Liver (tissue), 9 donors: Measurements from ENCODE around the gene CACNA1E. TPM values are rescaled to one million over a fixed set of nuclear protein-coding genes. Genes with fewer than 3 reads are reported as not detected.

Source experiments
- DNase-seq: peaks from one replicate; pipeline ENCODE4 v3.0.0-alpha.2; 2017; ENCODE audit warnings: low spot score
- H3K27ac ChIP-seq, 2 donors: one replicate each; pipeline ENCODE4 v1.7.0; 2013; ENCODE audit warnings: inconsistent platforms in 2 of 2, low read length in 2 of 2, control low read depth in 1 of 2, low read depth in 1 of 2, mild to moderate bottlenecking in 1 of 2
- H3K27me3 ChIP-seq, 4 donors: one replicate each; pipeline versions ENCODE4 v1.6.1 to v1.7.0; 2013; ENCODE audit warnings: low read length in 3 of 4, inconsistent platforms in 1 of 4, mild to moderate bottlenecking in 1 of 4, moderate library complexity in 1 of 4; ENCODE audit not compliant: control insufficient read depth in 4 of 4, insufficient read depth in 4 of 4
- H3K36me3 ChIP-seq, 4 donors: one replicate each; pipeline versions ENCODE4 v1.6.1 to v1.7.0; 2013; ENCODE audit warnings: low read length in 3 of 4, mild to moderate bottlenecking in 3 of 4, low read depth in 1 of 4, moderate library complexity in 1 of 4; ENCODE audit not compliant: control insufficient read depth in 4 of 4, insufficient read depth in 3 of 4
- H3K4me1 ChIP-seq, 4 donors: one replicate each; pipeline versions ENCODE4 v1.6.1 to v1.7.0; 2013; ENCODE audit warnings: low read length in 3 of 4, mild to moderate bottlenecking in 3 of 4, moderate library complexity in 1 of 4; ENCODE audit not compliant: control insufficient read depth in 4 of 4, insufficient read depth in 4 of 4
- H3K4me3 ChIP-seq, 3 donors: one replicate each; pipeline versions ENCODE4 v1.6.1 to v1.7.0; 2013; ENCODE audit warnings: low read length in 3 of 3, control low read depth in 1 of 3, low read depth in 1 of 3, mild to moderate bottlenecking in 1 of 3
- H3K9ac ChIP-seq, 2 donors: one replicate each; pipeline ENCODE4 v1.7.0; 2013; ENCODE audit warnings: low read length in 2 of 2, mild to moderate bottlenecking in 2 of 2, moderate library complexity in 2 of 2, control low read depth in 1 of 2, low read depth in 1 of 2
- H3K9me3 ChIP-seq, 4 donors: one replicate each; pipeline versions ENCODE4 v1.6.1 to v1.7.0; 2013; ENCODE audit warnings: low read length in 3 of 4; ENCODE audit not compliant: control insufficient read depth in 4 of 4
- ATF3 ChIP-seq: IDR thresholded peaks from 2 replicates; pipeline ENCODE4 v1.6.1; 2016; ENCODE audit warnings: antibody characterized with exemption
- EGR1 ChIP-seq, 2 donors: IDR thresholded peaks; 2 replicates each; pipeline ENCODE4 v1.6.1; 2016 to 2018; ENCODE audit warnings: antibody characterized with exemption in 2 of 2, low read depth in 2 of 2
- FOXA1 ChIP-seq: IDR thresholded peaks from 2 replicates; pipeline ENCODE4 v1.6.1; 2016; ENCODE audit warnings: antibody characterized with exemption
- FOXA2 ChIP-seq: IDR thresholded peaks from 2 replicates; pipeline ENCODE4 v1.6.1; 2016; ENCODE audit warnings: antibody characterized with exemption
- GABPA ChIP-seq, 2 donors: IDR thresholded peaks in 1 of 2; conservative IDR thresholded peaks in 1 of 2; 2 replicates each; pipeline ENCODE4 v1.6.1; 2016; ENCODE audit warnings: antibody characterized with exemption in 2 of 2, mild to moderate bottlenecking in 1 of 2, moderate library complexity in 1 of 2
- HNF4A ChIP-seq, 2 donors: conservative IDR thresholded peaks; 2 replicates each; pipeline ENCODE4 v1.6.1; 2016; ENCODE audit warnings: antibody characterized with exemption in 2 of 2, mild to moderate bottlenecking in 2 of 2
- HNF4G ChIP-seq: IDR thresholded peaks from 2 replicates; pipeline ENCODE4 v1.6.1; 2016; ENCODE audit warnings: antibody characterized with exemption
- JUND ChIP-seq, 2 donors: IDR thresholded peaks; 2 replicates each; pipeline ENCODE4 v1.6.1; 2016; ENCODE audit warnings: antibody characterized with exemption in 2 of 2
- MAX ChIP-seq: IDR thresholded peaks from 2 replicates; pipeline ENCODE4 v1.6.1; 2016; ENCODE audit warnings: antibody characterized with exemption
- NR2F2 ChIP-seq: IDR thresholded peaks from 2 replicates; pipeline ENCODE4 v1.6.1; 2016; ENCODE audit warnings: antibody characterized with exemption
- RAD21 ChIP-seq, 2 donors: IDR thresholded peaks; 2 replicates each; pipeline ENCODE4 v1.6.1; 2016; ENCODE audit warnings: antibody characterized with exemption in 2 of 2, mild to moderate bottlenecking in 2 of 2
- REST ChIP-seq: IDR thresholded peaks from 2 replicates; pipeline ENCODE4 v1.6.1; 2016; ENCODE audit warnings: antibody characterized with exemption, mild to moderate bottlenecking
- RXRA ChIP-seq, 2 donors: IDR thresholded peaks; 2 replicates each; pipeline ENCODE4 v1.6.1; 2017 to 2018; ENCODE audit warnings: antibody characterized with exemption in 2 of 2, mild to moderate bottlenecking in 1 of 2
- SP1 ChIP-seq: IDR thresholded peaks from 2 replicates; pipeline ENCODE4 v1.6.1; 2018; ENCODE audit warnings: antibody characterized with exemption, mild to moderate bottlenecking
- TAF1 ChIP-seq: conservative IDR thresholded peaks from 2 replicates; pipeline ENCODE4 v1.6.1; 2016; ENCODE audit warnings: antibody characterized with exemption, mild to moderate bottlenecking
- YY1 ChIP-seq: IDR thresholded peaks from 2 replicates; pipeline ENCODE4 v1.6.1; 2016; ENCODE audit warnings: antibody characterized with exemption, mild to moderate bottlenecking
- ZBTB33 ChIP-seq: IDR thresholded peaks from 2 replicates; pipeline ENCODE4 v1.6.1; 2016; ENCODE audit warnings: antibody characterized with exemption
- WGBS: extraction: QIAGEN DNeasy Blood & Tissue Kit; methylation state at CpG from one replicate; pipeline ENCODE4 v1.1.7; 2013; 5-methylcytosine and 5-hydroxymethylcytosine counted together
- polyA plus RNA-seq, 2 donors: library from polyadenylated mRNA; stranded (reverse) in 1 of 2; unstranded in 1 of 2; fragments of 200-250 nt in 1 of 2; fragments of >200 nt in 1 of 2; fragmentation: Nextera tagmentation in 1 of 2; extraction: Ambion mirVana in 1 of 2; gene quantifications; one replicate each; pipeline versions ENCODE4 v1.2.1 to v1.2.3, GENCODE V29; 2013 to 2015
- total RNA-seq, 2 donors: library from RNA; depleted of rRNA; stranded (reverse); fragments of >200 nt; gene quantifications; one replicate each; pipeline ENCODE4 v1.2.3, GENCODE V29; 2014
- TF ChIP-seq, protein P1 (sequence below): fragments of 150-350 bp; IDR thresholded peaks from 2 replicates; pipeline ENCODE4 v1.5.1; 2017; ENCODE audit warnings: improper control_type of control experiment, low read depth, low read length; ENCODE audit not compliant: missing input control
- donor health status: healthy.
- donor health status: healthy.
- donor health status: healthy.
- donor health status: healthy.
- donor health status: healthy.

CACNA1E gene
- total and polyA plus RNA-seq, 4 donors: under 0.01 to 0.08 (median 0.01) TPM; not detected in 1

DNA sequence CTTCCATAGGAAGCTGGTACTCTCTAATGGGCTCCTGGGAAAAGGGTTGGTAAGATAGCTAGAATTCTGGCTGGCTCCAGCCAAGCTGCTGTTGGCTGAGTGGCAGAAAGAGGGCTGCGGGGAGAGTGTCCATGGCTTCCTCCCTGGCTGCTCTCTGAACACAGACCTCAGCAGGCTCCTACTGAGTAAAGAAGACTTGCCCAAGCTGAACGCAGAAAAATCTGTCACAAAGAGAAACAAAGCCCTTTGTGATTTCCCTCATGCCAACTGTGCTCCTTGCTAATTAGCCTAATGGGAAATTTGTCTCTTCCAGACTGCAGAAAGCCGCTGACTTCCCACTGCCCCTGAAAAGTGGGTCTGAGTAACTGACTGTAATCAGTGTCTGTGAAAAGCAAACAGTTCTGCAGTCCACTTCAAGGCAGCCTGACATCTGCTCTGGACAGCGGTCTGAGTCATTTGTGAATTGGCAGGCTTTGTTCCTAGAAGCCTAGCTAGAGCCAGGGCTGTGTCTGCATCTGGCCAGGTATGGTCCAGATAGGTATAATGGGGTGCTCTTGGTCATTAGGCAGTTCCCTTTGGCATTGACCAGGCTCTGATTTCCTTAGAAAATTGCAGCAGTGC lies 295.4 kb downstream of the CACNA1E start:
- Histone ChIP-seq H3K36me3 (no peaks in the 10 kb centered on the region), H3K4me3 (no peak overlapping the region), H3K9ac (no peak overlapping the region), H3K9me3 (no peaks in the 10 kb centered on the region), H3K27me3 (peaks cover 0 to 3% (median 0%) of the 10 kb centered on the region in 4 donors), H3K4me1 (peaks cover 0 to 2% (median 0%) of the 10 kb centered on the region in 4 donors), H3K27ac (no peak overlapping the region)
- WGBS: 37% methylated on average over 4 of the region's 4 CpGs
- TF ChIP-seq HNF4G: no peak
- no peak for TF ChIP-seq HNF4A (conservative IDR thresholded peaks at IDR 0.05)
- TF ChIP-seq GABPA (IDR thresholded peaks at IDR 0.05 in 1 of 2, conservative IDR thresholded peaks at IDR 0.05 in 1 of 2): no peak
- TF ChIP-seq RXRA (IDR thresholded peaks at IDR 0.05): no peak
- no peak for TF ChIP-seq FOXA1
- no peak for TF ChIP-seq JUND (IDR thresholded peaks at IDR 0.05)
- TF ChIP-seq YY1: no peak
- TF ChIP-seq REST: no peak
- no peak for DNase-seq

GRCh38 chr1:181779343-181779742 lies 296.0 kb downstream of the CACNA1E start:
- Histone ChIP-seq H3K27ac (no peak overlapping the region), H3K4me1 (peaks cover 0 to 8% (median 1%) of the 10 kb centered on the region in 4 donors), H3K4me3 (no peak overlapping the region), H3K36me3 (no peaks in the 10 kb centered on the region), H3K9ac (no peak overlapping the region), H3K27me3 (peaks cover 0 to 3% (median 0%) of the 10 kb centered on the region in 4 donors), H3K9me3 (no peaks in the 10 kb centered on the region)
- 80% methylated on average over 6 of the region's 6 CpGs for WGBS
- DNase-seq: no peak
- TF ChIP-seq FOXA1 (no peak), HNF4G (no peak), RXRA (IDR thresholded peaks at IDR 0.05) (no peak), JUND (IDR thresholded peaks at IDR 0.05) (no peak), ZBTB33 (no peak), MAX (no peak), REST (no peak), EGR1 (IDR thresholded peaks at IDR 0.05; ENCODE audit: low read depth in 2 of 2) (no peak), HNF4A (conservative IDR thresholded peaks at IDR 0.05) (no peak), YY1 (no peak), SP1 (no peak), ATF3 (no peak), NR2F2 (no peak), FOXA2 (no peak), GABPA (IDR thresholded peaks at IDR 0.05 in 1 of 2, conservative IDR thresholded peaks at IDR 0.05 in 1 of 2) (no peak), TAF1 (no peak), RAD21 (IDR thresholded peaks at IDR 0.05) (no peak)
- TF ChIP-seq, protein P1, sequence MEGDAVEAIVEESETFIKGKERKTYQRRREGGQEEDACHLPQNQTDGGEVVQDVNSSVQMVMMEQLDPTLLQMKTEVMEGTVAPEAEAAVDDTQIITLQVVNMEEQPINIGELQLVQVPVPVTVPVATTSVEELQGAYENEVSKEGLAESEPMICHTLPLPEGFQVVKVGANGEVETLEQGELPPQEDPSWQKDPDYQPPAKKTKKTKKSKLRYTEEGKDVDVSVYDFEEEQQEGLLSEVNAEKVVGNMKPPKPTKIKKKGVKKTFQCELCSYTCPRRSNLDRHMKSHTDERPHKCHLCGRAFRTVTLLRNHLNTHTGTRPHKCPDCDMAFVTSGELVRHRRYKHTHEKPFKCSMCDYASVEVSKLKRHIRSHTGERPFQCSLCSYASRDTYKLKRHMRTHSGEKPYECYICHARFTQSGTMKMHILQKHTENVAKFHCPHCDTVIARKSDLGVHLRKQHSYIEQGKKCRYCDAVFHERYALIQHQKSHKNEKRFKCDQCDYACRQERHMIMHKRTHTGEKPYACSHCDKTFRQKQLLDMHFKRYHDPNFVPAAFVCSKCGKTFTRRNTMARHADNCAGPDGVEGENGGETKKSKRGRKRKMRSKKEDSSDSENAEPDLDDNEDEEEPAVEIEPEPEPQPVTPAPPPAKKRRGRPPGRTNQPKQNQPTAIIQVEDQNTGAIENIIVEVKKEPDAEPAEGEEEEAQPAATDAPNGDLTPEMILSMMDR: no peak
